DND-41 (cell line): ENCODE measurements around the gene PVRIG.
"Not testable (repeated sequence)": the region's sequence is repeated elsewhere in the genome, so short reads cannot be mapped to it uniquely, and the experiment has no call there.

Source experiments
- ATAC-seq: fragments of 200-7000 bp; cut with Tn5 transposase; 3 replicates; pipeline ENCODE4 v1.9.1; 2021; ENCODE audit warnings: low read depth; ENCODE audit not compliant: insufficient read depth
- DNase-seq: peaks from one replicate; pipeline ENCODE4 v3.0.0-alpha.2; 2020
- H2AFZ ChIP-seq: 2 replicates; pipeline ENCODE4 v1.6.0; 2012; ENCODE audit warnings: low read depth, low read length
- H3K27ac ChIP-seq: 2 replicates; pipeline ENCODE4 v1.5.1; 2012; ENCODE audit warnings: low read length, inconsistent platforms
- H3K27me3 ChIP-seq: fragments of 200-600 bp; sonication (generic); 2 replicates; pipeline ENCODE4 v1.6.0; 2012; ENCODE audit warnings: low read length, mild to moderate bottlenecking, inconsistent platforms; ENCODE audit not compliant: insufficient read depth, poor library complexity
- H3K36me3 ChIP-seq: 2 replicates; pipeline ENCODE4 v1.5.1; 2012; ENCODE audit warnings: low read length, inconsistent platforms; ENCODE audit not compliant: insufficient read depth
- H3K4me1 ChIP-seq: 2 replicates; pipeline ENCODE4 v1.5.1; 2012; ENCODE audit warnings: mild to moderate bottlenecking, low read length; ENCODE audit not compliant: insufficient read depth
- H3K4me2 ChIP-seq: 2 replicates; pipeline ENCODE4 v1.6.0; 2012; ENCODE audit warnings: mild to moderate bottlenecking, moderate library complexity, low read length, inconsistent platforms; ENCODE audit not compliant: insufficient read depth
- H3K4me3 ChIP-seq, 2 experiments: fragments of 200-600 bp in 1 of 2; shearing (Covaris generic) in 1 of 2; 2 replicates each; pipeline ENCODE4 v1.5.1; 2012 to 2016; ENCODE audit warnings: inconsistent platforms in 2 of 2, low read length in 2 of 2, mild to moderate bottlenecking in 2 of 2, low read depth in 1 of 2, moderate library complexity in 1 of 2
- H3K79me2 ChIP-seq: 2 replicates; pipeline ENCODE4 v1.6.0; 2012; ENCODE audit warnings: low read length, inconsistent platforms; ENCODE audit not compliant: insufficient read depth
- H3K9ac ChIP-seq: 2 replicates; pipeline ENCODE4 v1.6.0; 2012; ENCODE audit warnings: low read depth, mild to moderate bottlenecking, inconsistent platforms, low read length, moderate library complexity
- H3K9me3 ChIP-seq: 2 replicates; pipeline ENCODE4 v1.5.1; 2012; ENCODE audit warnings: low read length, moderate library complexity, mild to moderate bottlenecking, inconsistent platforms; ENCODE audit not compliant: insufficient read depth, severe bottlenecking
- H4K20me1 ChIP-seq: 2 replicates; pipeline ENCODE4 v1.6.0; 2012; ENCODE audit warnings: low read length; ENCODE audit not compliant: insufficient read depth

Gene PVRIG

GRCh38 chr7:100224891-100225290 is 5.1 kb downstream of the PVRIG start:
- H3K27me3 ChIP-seq, H3K4me3 ChIP-seq, H3K9ac ChIP-seq, H2AFZ ChIP-seq, H3K4me2 ChIP-seq, ATAC-seq, DNase-seq, H3K27ac ChIP-seq, H3K79me2 ChIP-seq, H4K20me1 ChIP-seq, H3K9me3 ChIP-seq: not testable (repeated sequence)
- H3K4me1 ChIP-seq, result peaks cover 28% of the 10 kb centered on the region
- peaks cover 41% of the 10 kb centered on the region for H3K36me3 ChIP-seq

GRCh38 chr7:100234660-100235317 is 15.0 kb downstream of the PVRIG start:
- Histone ChIP-seq H3K36me3 (peaks cover 14% of the 10 kb centered on the region), H3K79me2 (peaks cover 17% of the 10 kb centered on the region)
- H3K27me3 ChIP-seq, DNase-seq, H3K4me2 ChIP-seq, H3K27ac ChIP-seq, H3K4me1 ChIP-seq, H3K9me3 ChIP-seq, H3K9ac ChIP-seq, H3K4me3 ChIP-seq, H2AFZ ChIP-seq, H4K20me1 ChIP-seq, ATAC-seq: not testable (repeated sequence)

- peak; percentile 72 for ATAC-seq
- H3K27ac ChIP-seq, H3K9ac ChIP-seq, H3K4me2 ChIP-seq, H4K20me1 ChIP-seq, H3K4me1 ChIP-seq, H3K27me3 ChIP-seq, H2AFZ ChIP-seq, H3K4me3 ChIP-seq, H3K9me3 ChIP-seq, H3K36me3 ChIP-seq: not testable (repeated sequence)
- DNase-seq, result peak; percentile 45
- peaks cover 27% of the 10 kb centered on the region for H3K79me2 ChIP-seq
Observed at GRCh38 chr7:100239975-100240374, 20.2 kb downstream of the PVRIG start.

GRCh38 chr7:100243385-100243784 is 23.6 kb downstream of the PVRIG start:
- not testable (repeated sequence) for H3K4me3 ChIP-seq, H3K27ac ChIP-seq, H2AFZ ChIP-seq, H3K4me1 ChIP-seq, H3K27me3 ChIP-seq, H3K9ac ChIP-seq, H3K9me3 ChIP-seq, DNase-seq, H3K4me2 ChIP-seq, ATAC-seq, H3K36me3 ChIP-seq
- H4K20me1 ChIP-seq, result peaks cover 10% of the 10 kb centered on the region
- peaks cover 37% of the 10 kb centered on the region for H3K79me2 ChIP-seq

- not testable (repeated sequence) for H3K4me3 ChIP-seq, H4K20me1 ChIP-seq, H3K27ac ChIP-seq, H3K4me1 ChIP-seq, H3K9ac ChIP-seq, H3K36me3 ChIP-seq, H3K9me3 ChIP-seq, H3K27me3 ChIP-seq, DNase-seq, H3K4me2 ChIP-seq, H2AFZ ChIP-seq, ATAC-seq
- H3K79me2 ChIP-seq, result peaks cover 37% of the 10 kb centered on the region
Observed at GRCh38 chr7:100244988-100245605, 25.3 kb downstream of the PVRIG start.

- not testable (repeated sequence) for H3K4me3 ChIP-seq, H3K4me2 ChIP-seq, H3K4me1 ChIP-seq
Observed at GRCh38 chr7:100246121-100246864, 26.5 kb downstream of the PVRIG start.

GRCh38 chr7:100246865-100247137 is 27.1 kb downstream of the PVRIG start:
- not testable (repeated sequence) for H3K36me3 ChIP-seq, H3K9ac ChIP-seq, ATAC-seq, DNase-seq, H3K4me1 ChIP-seq, H3K4me3 ChIP-seq, H3K27ac ChIP-seq, H3K27me3 ChIP-seq, H3K4me2 ChIP-seq, H2AFZ ChIP-seq, H4K20me1 ChIP-seq, H3K9me3 ChIP-seq
- peaks cover 33% of the 10 kb centered on the region for H3K79me2 ChIP-seq

More at GRCh38 chr7:100246121-100246864, 26.5 kb downstream of the PVRIG start:
- peaks cover 33% of the 10 kb centered on the region for H3K79me2 ChIP-seq
- H4K20me1 ChIP-seq, H3K27ac ChIP-seq, H2AFZ ChIP-seq, H3K9ac ChIP-seq, H3K36me3 ChIP-seq, ATAC-seq, H3K9me3 ChIP-seq, DNase-seq, H3K27me3 ChIP-seq: not testable (repeated sequence)
